PC-9 (cell line): ENCODE results near the gene DNAAF1. TPM values are rescaled to one million over a fixed set of nuclear protein-coding genes. Genes with fewer than 3 reads are reported as not detected.

Experiments
- BruUV-seq: library from RNA; stranded (reverse); fragments of 400-500 nt; replicated peaks from 2 replicates; lab custom pipeline; 2021; lab: Mats Ljungman, UMichigan
- CTCF ChIA-PET: fragments of 300-600 bp; sonication (Branson Sonifier 250); formaldehyde crosslinking; loops from one replicate; lab custom pipeline; 2022; ENCODE audit warnings: antibody characterized with exemption; lab: Charles Lee
- POLR2A ChIA-PET: fragments of 300-600 bp; sonication (Branson Sonifier 250); formaldehyde crosslinking; loops from one replicate; lab custom pipeline; 2022; ENCODE audit warnings: antibody characterized with exemption; ENCODE audit not compliant: unreplicated experiment; lab: Charles Lee
- DNase-seq, 2 experiments: peaks; one replicate each; pipeline versions ENCODE4 v3.0.0 to v3.0.0-alpha.2; 2015 to 2022; ENCODE audit warnings: mixed read lengths in 1 of 2
- H2AFZ ChIP-seq: fragments of 200-600 bp; sonication (generic); 2 replicates; pipeline ENCODE4 v1.8.1; 2017; ENCODE audit warnings: antibody characterized with exemption
- H3F3A ChIP-seq: fragments of 200-600 bp; sonication (generic); 2 replicates; pipeline ENCODE4 v1.8.1; 2017; ENCODE audit warnings: antibody characterized with exemption, mild to moderate bottlenecking, low read depth; ENCODE audit not compliant: insufficient read depth
- H3K27ac ChIP-seq: fragments of 200-600 bp; sonication (generic); 2 replicates; pipeline ENCODE4 v1.6.1; 2016; ENCODE audit warnings: mixed run types
- H3K27me3 ChIP-seq: fragments of 200-600 bp; sonication (generic); 2 replicates; pipeline ENCODE4 v1.6.1; 2016; ENCODE audit warnings: low read depth, mixed run types; ENCODE audit not compliant: insufficient read depth
- H3K36me3 ChIP-seq: fragments of 200-600 bp; sonication (generic); 2 replicates; pipeline ENCODE4 v1.6.1; 2016; ENCODE audit warnings: low read depth, mixed run types
- H3K4me1 ChIP-seq: fragments of 200-600 bp; sonication (generic); replicated peaks from 2 replicates; pipeline ENCODE4 v1.6.1; 2016; ENCODE audit warnings: mixed run types; ENCODE audit not compliant: insufficient read depth
- H3K4me2 ChIP-seq: fragments of 200-600 bp; sonication (generic); 2 replicates; pipeline ENCODE4 v1.6.1; 2017; ENCODE audit warnings: mixed run types
- H3K4me3 ChIP-seq: fragments of 200-600 bp; sonication (generic); 2 replicates; pipeline ENCODE4 v1.6.1; 2016; ENCODE audit warnings: mixed run types
- H3K79me2 ChIP-seq: fragments of 200-600 bp; sonication (generic); 2 replicates; pipeline ENCODE4 v1.6.1; 2017; ENCODE audit warnings: low read depth, mixed run types
- H3K9me2 ChIP-seq: fragments of 200-600 bp; sonication (generic); 2 replicates; pipeline ENCODE4 v1.8.1; 2017; ENCODE audit warnings: mild to moderate bottlenecking; ENCODE audit not compliant: insufficient read depth
- H3K9me3 ChIP-seq: fragments of 200-600 bp; sonication (generic); 2 replicates; pipeline ENCODE4 v1.8.1; 2016; ENCODE audit warnings: low read depth; ENCODE audit not compliant: insufficient read depth
- H4K20me1 ChIP-seq: fragments of 200-600 bp; sonication (generic); 2 replicates; pipeline ENCODE4 v1.8.1; 2017; ENCODE audit not compliant: insufficient read depth
- CTCF ChIP-seq: fragments of 200-600 bp; sonication (generic); conservative IDR thresholded peaks from 2 replicates; pipeline ENCODE4 v1.6.1; 2017; ENCODE audit warnings: mixed run types, antibody characterized with exemption, mild to moderate bottlenecking, moderate library complexity
- EZH2 ChIP-seq: fragments of 200-600 bp; sonication (generic); IDR thresholded peaks from 2 replicates; pipeline ENCODE4 v1.8.0; 2017; ENCODE audit warnings: antibody characterized with exemption, low read depth
- intact Hi-C: fragments of 100-400 bp; cut with micrococcal nuclease; formaldehyde crosslinking; loops from one replicate; pipeline ENCODE4 v1.10.0; 2022; ENCODE audit not compliant: unreplicated experiment
- total RNA-seq: library from RNA; stranded (reverse); gene quantifications from 2 replicates; pipeline ENCODE4 v1.2.3, GENCODE V29; 2021

DNAAF1 gene
- total RNA-seq, 1 experiment from 2014 or later = 1.2 TPM

GRCh38 chr16:84098939-84099338 lies 46.2 kb upstream of the DNAAF1 start:
- no peaks in the 10 kb centered on the region for H3K27me3 ChIP-seq
- BruUV-seq = no TSS peak
- peaks cover 55% of the 10 kb centered on the region for H3K79me2 ChIP-seq
- H3K36me3 ChIP-seq = peaks cover 28% of the 10 kb centered on the region
- no peaks in the 10 kb centered on the region for H3K9me3 ChIP-seq
- H2AFZ ChIP-seq = no peak overlapping the region
- no peak for TF ChIP-seq EZH2
- TF ChIP-seq CTCF = no peak
- intact Hi-C loops = no loop called here
- H3K9me2 ChIP-seq = no peaks in the 10 kb centered on the region
- DNase-seq = no peak
- H3F3A ChIP-seq = peaks cover 23% of the 10 kb centered on the region
- no peak overlapping the region for H3K4me3 ChIP-seq
- H3K27ac ChIP-seq = peak overlapping the region; percentile 33; the same call in 1 of the 2 replicates
- ChIA-PET CTCF (no interaction called here), POLR2A (no interaction called here)
- peak overlapping the region; percentile 37; the same call in 1 of the 2 replicates for H3K4me2 ChIP-seq
- H3K4me1 ChIP-seq = peaks cover 47% of the 10 kb centered on the region
- 0 out of 2 replicates have a peak, but pooled peaks cover 8% of the 10 kb centered on the region for H4K20me1 ChIP-seq

GRCh38 chr16:84103678-84104077 lies 41.4 kb upstream of the DNAAF1 start:
- Histone ChIP-seq H4K20me1 (peaks cover 14% of the 10 kb centered on the region; the same call in 1 of the 2 replicates), H3K4me3 (peak overlapping the region; percentile 28; the same call in 1 of the 2 replicates), H3K9me3 (no peaks in the 10 kb centered on the region), H3F3A (peaks cover 38% of the 10 kb centered on the region), H3K27ac (peak overlapping the region; percentile 60), H3K9me2 (no peaks in the 10 kb centered on the region), H3K4me1 (peaks cover 63% of the 10 kb centered on the region), H3K27me3 (no peaks in the 10 kb centered on the region), H2AFZ (no peak overlapping the region), H3K79me2 (peaks cover 84% of the 10 kb centered on the region), H3K4me2 (peak overlapping the region; percentile 65), H3K36me3 (peaks cover 9% of the 10 kb centered on the region)
- CTCF ChIA-PET = interaction anchor here (0.5 kb wide), 1 partner anchor 208 kb away, joined by 3 read pairs; no protein-coding TSS in a partner anchor
- no TSS peak for BruUV-seq
- intact Hi-C loops = loop anchor here (2.0 kb wide), 1 partner anchor 13 kb away; the partner anchor contains the start of gene MBTPS1
- TF ChIP-seq CTCF (no peak), EZH2 (no peak)
- DNase-seq = peak; percentile 34 to 83
- POLR2A ChIA-PET = no interaction called here

- no peaks in the 10 kb centered on the region for H3K9me3 ChIP-seq
- DNase-seq = peak in 1 of 2 experiments; percentile 69
- peaks cover 9% of the 10 kb centered on the region; the same call in 1 of the 2 replicates for H3K36me3 ChIP-seq
- no TSS peak for BruUV-seq
- CTCF ChIA-PET = no interaction called here
- H3F3A ChIP-seq = peaks cover 37% of the 10 kb centered on the region
- TF ChIP-seq CTCF (no peak), EZH2 (no peak)
- H3K9me2 ChIP-seq = no peaks in the 10 kb centered on the region
- intact Hi-C loops = no loop called here
- no peaks in the 10 kb centered on the region for H3K27me3 ChIP-seq
- H4K20me1 ChIP-seq = peaks cover 17% of the 10 kb centered on the region
- H3K4me1 ChIP-seq = peaks cover 58% of the 10 kb centered on the region
- POLR2A ChIA-PET = no interaction called here
- H3K27ac ChIP-seq = peak overlapping the region; percentile 60
- H2AFZ ChIP-seq = no peak overlapping the region
- peaks cover 84% of the 10 kb centered on the region for H3K79me2 ChIP-seq
- no peak overlapping the region for H3K4me3 ChIP-seq
- peak overlapping the region; percentile 65 for H3K4me2 ChIP-seq
Observed at GRCh38 chr16:84104231-84104630, 40.9 kb upstream of the DNAAF1 start.
